Mesenchymal stem cell (in vitro differentiated cells and primary cell): ENCODE measurements around the gene SCLY.

Experiments
- DNase-seq: peaks from one replicate; pipeline ENCODE4 v3.0.0-alpha.2; 2013
- H2AFZ ChIP-seq: one replicate; pipeline ENCODE4 v1.6.1; 2013; ENCODE audit warnings: low read depth, mild to moderate bottlenecking, control low read depth, inconsistent platforms, low read length, moderate library complexity
- H2AK5ac ChIP-seq: 2 replicates; pipeline ENCODE4 v1.6.1; 2013; ENCODE audit warnings: low read length, moderate library complexity, mild to moderate bottlenecking, inconsistent platforms; ENCODE audit not compliant: severe bottlenecking
- H2BK120ac ChIP-seq: one replicate; pipeline ENCODE4 v1.6.1; 2013; ENCODE audit warnings: low read depth, mild to moderate bottlenecking, inconsistent platforms, low read length, moderate library complexity
- H2BK12ac ChIP-seq, 2 experiments: one replicate each; pipeline ENCODE4 v1.6.1; 2013; ENCODE audit warnings: inconsistent platforms in 2 of 2, low read length in 2 of 2, mild to moderate bottlenecking in 2 of 2, moderate library complexity in 2 of 2, control low read depth in 1 of 2
- H2BK15ac ChIP-seq: one replicate; pipeline ENCODE4 v1.6.1; 2013; ENCODE audit warnings: mild to moderate bottlenecking, low read depth, inconsistent platforms; ENCODE audit not compliant: poor library complexity, severe bottlenecking
- H2BK5ac ChIP-seq: 2 replicates; pipeline ENCODE4 v1.6.1; 2013; ENCODE audit warnings: low read depth, mild to moderate bottlenecking, low read length, control low read depth, inconsistent platforms; ENCODE audit not compliant: poor library complexity, severe bottlenecking
- H3K14ac ChIP-seq, 2 experiments: one replicate each; pipeline ENCODE4 v1.6.1; 2013; ENCODE audit warnings: inconsistent platforms in 2 of 2, low read length in 2 of 2, control low read depth in 1 of 2, mild to moderate bottlenecking in 1 of 2, moderate library complexity in 1 of 2
- H3K18ac ChIP-seq, 2 experiments: one replicate each; pipeline ENCODE4 v1.6.1; 2013; ENCODE audit warnings: inconsistent platforms in 2 of 2, low read length in 2 of 2, control low read depth in 1 of 2, low read depth in 1 of 2, mild to moderate bottlenecking in 1 of 2
- H3K23ac ChIP-seq, 2 experiments: one replicate each; pipeline ENCODE4 v1.6.1; 2013; ENCODE audit warnings: inconsistent platforms in 2 of 2, low read length in 2 of 2, mild to moderate bottlenecking in 2 of 2, moderate library complexity in 2 of 2, control low read depth in 1 of 2
- H3K27ac ChIP-seq: 2 replicates; pipeline ENCODE4 v1.5.1; 2013; ENCODE audit warnings: mild to moderate bottlenecking, moderate library complexity, low read length, control low read depth, inconsistent platforms; ENCODE audit not compliant: poor library complexity, severe bottlenecking
- H3K27me3 ChIP-seq, 2 experiments: 2 replicates each; pipeline versions ENCODE4 v1.6.1 to v1.7.0; 2013; ENCODE audit warnings: low read length in 2 of 2, mild to moderate bottlenecking in 2 of 2, moderate library complexity in 2 of 2, control low read depth in 1 of 2, inconsistent platforms in 1 of 2; ENCODE audit not compliant: control insufficient read depth in 1 of 2, insufficient read depth in 1 of 2
- H3K36me3 ChIP-seq, 2 experiments: 2 replicates each; pipeline versions ENCODE4 v1.6.1 to v1.7.0; 2013; ENCODE audit warnings: low read length in 2 of 2, control low read depth in 1 of 2, inconsistent platforms in 1 of 2, low read depth in 1 of 2, mild to moderate bottlenecking in 1 of 2; ENCODE audit not compliant: insufficient read depth in 2 of 2, control insufficient read depth in 1 of 2
- H3K4ac ChIP-seq, 2 experiments: one replicate each; pipeline ENCODE4 v1.6.1; 2013; ENCODE audit warnings: inconsistent platforms in 2 of 2, low read length in 2 of 2, mild to moderate bottlenecking in 2 of 2, moderate library complexity in 2 of 2, control low read depth in 1 of 2, low read depth in 1 of 2
- H3K4me1 ChIP-seq: 2 replicates; pipeline ENCODE4 v1.6.1; 2013; ENCODE audit warnings: low read depth, low read length, control low read depth; ENCODE audit not compliant: control insufficient read depth, insufficient read depth
- H3K4me2 ChIP-seq: 2 replicates; pipeline ENCODE4 v1.6.1; 2013; ENCODE audit warnings: low read length, mild to moderate bottlenecking, inconsistent platforms; ENCODE audit not compliant: poor library complexity, severe bottlenecking
- H3K4me3 ChIP-seq, 2 experiments: 2 replicates each; pipeline versions ENCODE4 v1.5.1 to v1.7.0; 2013; ENCODE audit warnings: low read length in 2 of 2, mild to moderate bottlenecking in 2 of 2, control low read depth in 1 of 2, low read depth in 1 of 2; ENCODE audit not compliant: insufficient read depth in 1 of 2
- H3K79me1 ChIP-seq: replicated peaks from 2 replicates; pipeline ENCODE4 v1.6.1; 2013; ENCODE audit warnings: mild to moderate bottlenecking, control low read depth, low read length, inconsistent platforms; ENCODE audit not compliant: poor library complexity, severe bottlenecking
- H3K9ac ChIP-seq: 2 replicates; pipeline ENCODE4 v1.7.0; 2013; ENCODE audit warnings: mild to moderate bottlenecking, low read length, moderate library complexity
- H3K9me3 ChIP-seq: 2 replicates; pipeline ENCODE4 v1.7.0; 2013; ENCODE audit warnings: mild to moderate bottlenecking, low read length; ENCODE audit not compliant: control insufficient read depth
- H4K8ac ChIP-seq: one replicate; pipeline ENCODE4 v1.6.1; 2013; ENCODE audit warnings: inconsistent platforms, mild to moderate bottlenecking, low read length, moderate library complexity
- H4K91ac ChIP-seq: one replicate; pipeline ENCODE4 v1.6.1; 2013; ENCODE audit warnings: mild to moderate bottlenecking, low read length, inconsistent platforms
- WGBS: methylation state at CpG from one replicate; pipeline ENCODE4 v1.1.7; 2013; ENCODE audit warnings: mixed read lengths; 5-methylcytosine and 5-hydroxymethylcytosine counted together

Gene SCLY

DNA sequence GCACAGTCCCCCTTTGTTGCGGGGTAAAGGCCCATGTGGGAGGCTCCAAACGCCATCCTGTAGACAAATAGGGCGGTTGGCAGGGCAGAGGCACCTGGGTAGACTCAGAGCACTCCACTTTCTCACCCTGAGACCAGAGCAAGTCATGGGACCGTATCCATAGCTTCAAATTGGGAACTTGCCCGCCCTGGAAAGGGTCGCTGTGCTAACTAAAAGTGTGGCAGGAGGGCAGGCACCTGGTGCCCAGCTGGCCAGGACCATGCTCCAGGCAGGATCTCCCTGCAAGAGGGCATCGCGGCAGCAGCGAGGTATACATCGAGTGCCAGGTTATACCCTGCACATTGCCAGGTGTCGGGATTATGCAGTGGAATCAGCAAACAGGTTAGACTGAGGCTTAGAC is 20.8 kb upstream of the SCLY start:
- Histone ChIP-seq H3K23ac (peak overlapping the region in 1 of 2 experiments; percentile 5), H2BK5ac (no peak overlapping the region), H3K4me1 (peaks cover 5% of the 10 kb centered on the region), H3K27me3 (no peaks in the 10 kb centered on the region), H4K8ac (no peak overlapping the region), H3K79me1 (peaks cover 4% of the 10 kb centered on the region), H3K9ac (no peak overlapping the region), H2BK15ac (no peak overlapping the region), H2BK120ac (no peak overlapping the region), H3K14ac (no peak overlapping the region), H3K18ac (no peak overlapping the region), H4K91ac (no peak overlapping the region), H3K9me3 (no peaks in the 10 kb centered on the region), H3K4me3 (no peak overlapping the region), H2BK12ac (no peak overlapping the region), H3K27ac (no peak overlapping the region), H3K4me2 (no peak overlapping the region), H2AK5ac (no peak overlapping the region), H3K4ac (no peak overlapping the region), H3K36me3 (peaks cover 68 to 94% of the 10 kb centered on the region in 2 experiments), H2AFZ (no peak overlapping the region)
- DNase-seq, result no peak
- 99% methylated on average over 11 of the region's 11 CpGs for WGBS

DNA sequence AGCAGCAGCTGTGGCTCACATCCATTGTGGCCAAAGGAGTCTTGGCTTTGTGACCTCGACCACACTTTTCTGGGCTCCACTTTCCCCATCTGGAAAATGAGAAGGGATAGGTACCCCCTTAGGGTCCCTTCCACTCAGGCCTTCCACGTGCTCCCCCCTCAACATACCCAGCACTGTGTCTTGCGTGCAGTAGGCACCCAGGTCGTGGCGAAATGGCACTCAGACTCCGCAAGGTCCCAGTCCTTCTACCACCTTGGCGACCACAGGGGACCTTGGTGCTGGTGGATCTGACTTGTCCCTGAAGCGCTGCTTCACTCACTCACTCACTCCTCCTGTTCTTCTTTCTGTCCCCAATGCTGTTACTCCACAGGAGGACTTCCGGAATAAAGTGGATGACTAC is 19.9 kb upstream of the SCLY start:
- no peak overlapping the region for H2AFZ ChIP-seq
- H3K4me1 ChIP-seq, result peaks cover 5% of the 10 kb centered on the region
- H4K8ac ChIP-seq, result no peak overlapping the region
- H3K9me3 ChIP-seq, result no peaks in the 10 kb centered on the region
- H3K18ac ChIP-seq, result no peak overlapping the region
- H2BK5ac ChIP-seq, result no peak overlapping the region
- H3K4ac ChIP-seq, result no peak overlapping the region
- H3K79me1 ChIP-seq, result peaks cover 4% of the 10 kb centered on the region
- H3K36me3 ChIP-seq, result peaks cover 66 to 90% of the 10 kb centered on the region in 2 experiments
- no peak overlapping the region for H3K9ac ChIP-seq
- H2BK15ac ChIP-seq, result no peak overlapping the region
- H3K4me2 ChIP-seq, result no peak overlapping the region
- no peak overlapping the region for H3K27ac ChIP-seq
- H4K91ac ChIP-seq, result no peak overlapping the region
- no peak overlapping the region for H3K14ac ChIP-seq
- no peak overlapping the region for H3K23ac ChIP-seq
- 80% methylated on average over 9 of the region's 9 CpGs for WGBS
- no peaks in the 10 kb centered on the region for H3K27me3 ChIP-seq
- no peak overlapping the region for H3K4me3 ChIP-seq
- no peak for DNase-seq
- no peak overlapping the region for H2BK12ac ChIP-seq
- H2AK5ac ChIP-seq, result no peak overlapping the region
- no peak overlapping the region for H2BK120ac ChIP-seq

- H3K27ac ChIP-seq, result no peak overlapping the region
- H3K36me3 ChIP-seq, result peaks cover 64 to 89% of the 10 kb centered on the region in 2 experiments
- H4K8ac ChIP-seq, result no peak overlapping the region
- no peak overlapping the region for H3K4me3 ChIP-seq
- DNase-seq, result no peak
- 93% methylated on average over 5 of the region's 5 CpGs for WGBS
- H2BK15ac ChIP-seq, result no peak overlapping the region
- no peak overlapping the region for H4K91ac ChIP-seq
- H3K79me1 ChIP-seq, result peaks cover 4% of the 10 kb centered on the region
- H2AFZ ChIP-seq, result no peak overlapping the region
- H3K14ac ChIP-seq, result no peak overlapping the region
- no peak overlapping the region for H2BK120ac ChIP-seq
- H3K9me3 ChIP-seq, result no peaks in the 10 kb centered on the region
- H3K9ac ChIP-seq, result no peak overlapping the region
- no peak overlapping the region for H3K4me2 ChIP-seq
- no peak overlapping the region for H3K23ac ChIP-seq
- H3K18ac ChIP-seq, result no peak overlapping the region
- H3K27me3 ChIP-seq, result no peaks in the 10 kb centered on the region
- H2AK5ac ChIP-seq, result no peak overlapping the region
- H3K4ac ChIP-seq, result no peak overlapping the region
- peaks cover 5% of the 10 kb centered on the region for H3K4me1 ChIP-seq
- H2BK12ac ChIP-seq, result no peak overlapping the region
- no peak overlapping the region for H2BK5ac ChIP-seq
Measured at GRCh38 chr2:238042090-238042489, 18.7 kb upstream of the SCLY start.

DNA sequence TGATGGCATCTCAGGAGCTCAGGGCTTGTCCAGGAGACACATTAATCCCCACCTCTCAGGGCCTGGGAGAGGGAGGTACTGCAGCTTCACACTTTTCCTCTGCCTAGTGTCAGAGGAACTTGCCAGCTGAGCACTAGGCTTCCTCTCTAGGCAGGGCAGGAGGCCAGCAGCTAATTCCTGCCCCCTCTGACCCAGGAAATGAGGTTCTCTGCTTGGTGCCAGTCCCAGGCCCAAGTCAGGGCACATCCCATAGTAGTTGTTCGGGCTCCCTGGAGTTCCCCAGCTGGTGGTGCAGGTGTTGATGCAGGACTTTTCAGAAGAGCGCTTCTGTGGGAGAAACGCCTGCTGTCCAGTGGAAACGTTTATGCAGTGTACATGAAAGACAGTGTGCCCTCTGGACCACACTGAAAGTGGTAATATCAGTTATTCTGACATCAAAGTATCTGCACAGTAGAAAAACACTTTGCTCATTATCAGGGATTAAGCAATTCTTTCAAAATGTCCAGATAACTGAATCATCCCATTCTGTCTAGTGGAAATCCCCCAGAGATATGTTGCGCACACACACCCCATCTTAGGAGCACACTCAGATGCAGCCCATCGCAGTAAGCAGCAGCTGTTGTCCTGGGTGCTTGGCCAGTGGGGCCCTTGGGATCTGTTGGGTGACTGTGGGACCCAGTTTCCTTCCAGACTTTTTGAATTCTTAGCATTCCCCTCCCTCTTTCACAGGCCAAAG is 17.8 kb upstream of the SCLY start:
- Histone ChIP-seq H2AFZ (no peak overlapping the region), H2AK5ac (no peak overlapping the region), H3K18ac (no peak overlapping the region), H3K4me1 (peaks cover 5% of the 10 kb centered on the region), H3K23ac (no peak overlapping the region), H2BK12ac (no peak overlapping the region), H4K91ac (no peak overlapping the region), H4K8ac (no peak overlapping the region), H3K27me3 (no peaks in the 10 kb centered on the region), H2BK5ac (no peak overlapping the region), H2BK120ac (no peak overlapping the region), H3K4me2 (no peak overlapping the region), H3K9ac (no peak overlapping the region), H3K9me3 (no peaks in the 10 kb centered on the region), H3K4me3 (no peak overlapping the region), H3K27ac (no peak overlapping the region), H3K79me1 (peaks cover 2% of the 10 kb centered on the region), H3K36me3 (peaks cover 55 to 80% of the 10 kb centered on the region in 2 experiments), H3K14ac (no peak overlapping the region), H2BK15ac (no peak overlapping the region), H3K4ac (no peak overlapping the region)
- DNase-seq, result no peak
- 94% methylated on average over 5 of the region's 6 CpGs for WGBS
